NCI-H2171 treated with DMSO at 0.1 percent for 48 hours (cell line): ENCODE data around the gene ADARB2.

ENCODE experiments used
- DNase-seq: peaks from one replicate; lab custom pipeline; 2025; lab: John Stamatoyannopoulos, UW

Gene ADARB2

GRCh38 chr10:1204434-1205326 lies 532.6 kb downstream of the ADARB2 start:
- no peak for DNase-seq

GRCh38 chr10:1203704-1204103 lies 533.6 kb downstream of the ADARB2 start:
- no peak for DNase-seq

- DNase-seq = no peak
Measured at GRCh38 chr10:1203216-1203615, 534.1 kb downstream of the ADARB2 start.

GRCh38 chr10:1202343-1202742 lies 535.0 kb downstream of the ADARB2 start:
- no peak for DNase-seq

GRCh38 chr10:1200866-1201807 lies 536.2 kb downstream of the ADARB2 start:
- DNase-seq = peak; percentile 13

DNA sequence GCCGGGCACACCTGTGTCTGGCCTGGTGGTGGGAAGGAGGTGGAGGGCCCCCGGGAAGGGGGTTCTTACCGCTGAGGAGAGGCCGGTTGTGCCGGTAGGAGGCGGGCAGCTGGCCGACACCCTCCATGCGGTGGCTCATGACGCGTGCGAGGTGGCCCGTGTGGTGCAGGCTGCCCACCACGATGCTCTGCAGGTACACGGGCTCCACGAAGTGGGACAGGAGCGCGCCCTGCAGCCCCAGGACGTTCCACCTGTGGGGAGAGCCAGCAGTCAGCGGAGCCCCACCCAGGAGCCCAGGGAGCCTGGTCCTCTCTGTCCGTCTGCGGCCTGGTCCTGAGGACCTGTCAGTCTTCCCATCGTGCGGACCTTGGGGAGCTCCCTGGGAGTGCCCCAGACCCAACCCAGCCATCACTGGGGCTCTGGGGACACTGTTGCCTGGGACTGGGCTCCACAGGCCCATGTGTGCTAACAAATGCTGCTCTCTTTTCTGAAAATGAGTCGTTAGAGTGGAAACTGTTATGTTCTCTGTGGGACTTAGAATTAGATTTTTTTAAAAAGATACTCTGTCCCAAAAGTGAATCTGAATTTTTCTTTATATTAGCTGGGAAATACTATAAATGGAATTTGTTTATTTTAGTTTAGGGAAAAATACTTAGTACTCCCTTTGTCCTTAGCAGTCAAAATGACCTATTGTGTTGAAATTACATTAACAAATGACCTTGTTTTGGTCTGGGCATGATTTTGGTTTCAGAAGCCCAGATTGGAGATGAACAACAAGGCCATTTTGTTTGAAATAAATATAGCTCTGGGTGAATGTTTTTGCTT lies 537.2 kb downstream of the ADARB2 start:
- DNase-seq = no peak

- no peak for DNase-seq
Measured at GRCh38 chr10:1199345-1199673, 538.0 kb downstream of the ADARB2 start.

- peak; percentile 9 for DNase-seq
Measured at GRCh38 chr10:1198453-1199344, 538.6 kb downstream of the ADARB2 start.

GRCh38 chr10:1197384-1197783 lies 539.9 kb downstream of the ADARB2 start:
- no peak for DNase-seq

- no peak for DNase-seq
Measured at GRCh38 chr10:1196656-1197055, 540.7 kb downstream of the ADARB2 start.

DNA sequence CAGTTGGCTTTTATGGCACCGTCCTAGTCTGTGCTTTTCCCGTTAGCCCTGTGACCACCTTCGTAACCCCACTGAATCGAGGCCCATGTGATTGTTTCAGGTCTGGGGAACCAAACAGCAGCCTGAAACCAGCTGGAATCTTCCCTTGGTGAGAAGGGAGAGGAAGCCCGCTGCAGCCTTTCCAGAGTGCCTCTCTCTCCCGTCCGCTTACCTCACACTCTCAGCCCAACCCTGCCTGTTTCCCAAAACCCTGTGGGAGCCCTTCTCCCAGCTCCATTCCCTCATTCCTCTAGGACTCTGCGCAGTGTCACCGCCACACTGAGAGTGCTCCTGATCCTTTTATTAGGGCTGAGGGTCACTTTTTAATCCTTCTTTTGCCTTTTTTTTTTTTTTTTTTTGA lies 541.5 kb downstream of the ADARB2 start:
- DNase-seq = no peak

- no peak for DNase-seq
Measured at GRCh38 chr10:1194161-1194560, 543.2 kb downstream of the ADARB2 start.

GRCh38 chr10:1193561-1193960 lies 543.8 kb downstream of the ADARB2 start:
- no peak for DNase-seq

DNA sequence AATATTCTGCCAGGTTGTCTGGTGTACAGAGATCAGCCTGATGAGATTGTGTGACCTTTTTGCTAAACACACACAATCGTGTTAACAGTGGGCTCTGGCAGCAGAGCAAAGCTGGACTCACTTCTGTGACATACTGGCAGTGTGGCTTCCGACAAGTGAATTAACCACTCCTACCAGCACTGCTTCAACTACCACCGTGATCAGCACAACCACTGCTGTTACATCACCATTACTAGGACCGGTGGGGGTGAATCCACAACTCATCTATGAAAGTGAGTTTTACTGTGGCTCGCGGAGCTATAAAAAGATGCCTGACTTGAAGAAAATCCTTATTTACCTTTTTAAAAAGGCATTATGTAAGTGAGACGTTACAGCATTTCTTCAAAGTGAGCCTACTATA lies 545.6 kb downstream of the ADARB2 start:
- DNase-seq = no peak

DNA sequence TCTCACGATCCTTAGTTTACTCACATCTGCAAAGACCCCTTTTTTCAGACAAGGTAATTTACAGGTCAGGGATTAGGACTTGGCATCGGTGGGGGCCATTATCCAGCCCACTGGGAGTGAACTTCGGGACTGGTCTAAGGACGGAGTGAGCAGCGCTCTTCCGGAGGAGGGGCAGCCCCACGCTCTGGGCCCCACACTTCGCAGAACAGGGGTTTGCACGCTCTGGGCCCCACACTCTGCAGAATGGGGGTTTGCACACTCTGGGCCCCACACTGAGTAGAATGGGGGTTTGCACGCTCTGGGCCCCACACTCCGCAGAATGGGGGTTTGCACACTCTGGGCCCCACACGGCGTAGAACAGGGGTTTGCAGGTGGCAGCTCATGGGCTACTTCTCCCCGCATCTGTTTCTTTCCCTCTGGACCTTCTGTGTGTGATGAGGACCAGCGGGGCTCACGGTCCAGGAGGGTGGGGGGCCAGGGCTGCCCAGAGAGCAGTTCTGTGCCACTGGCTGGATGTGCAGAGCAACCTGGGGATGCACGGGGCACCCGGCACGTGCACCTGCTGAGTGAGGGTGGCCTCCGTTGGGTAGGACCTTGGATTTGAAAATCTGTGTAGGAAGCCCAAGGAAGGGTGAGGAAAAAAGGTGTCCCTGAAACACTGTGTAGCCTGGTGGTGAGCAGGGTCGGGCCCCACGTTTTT lies 546.4 kb downstream of the ADARB2 start:
- no peak for DNase-seq

DNA sequence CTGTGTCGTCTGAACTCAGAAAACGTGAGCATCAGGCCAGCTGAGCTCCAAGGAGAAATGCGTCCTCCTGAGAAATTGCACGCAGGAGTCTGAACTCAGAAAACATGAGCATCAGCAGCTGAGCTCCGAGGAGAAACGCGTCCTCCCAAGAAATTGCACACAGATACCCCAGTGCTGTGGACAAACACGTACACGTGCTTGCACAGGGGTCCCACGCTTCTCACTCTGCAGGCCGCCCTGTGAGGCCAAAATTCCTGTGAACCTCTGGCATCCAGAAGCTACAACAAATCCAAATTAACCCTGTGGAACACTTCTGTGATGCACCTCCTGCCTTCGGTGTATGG lies 547.3 kb downstream of the ADARB2 start:
- no peak for DNase-seq

- no peak for DNase-seq
Measured at GRCh38 chr10:1189166-1190051, 547.9 kb downstream of the ADARB2 start.

DNA sequence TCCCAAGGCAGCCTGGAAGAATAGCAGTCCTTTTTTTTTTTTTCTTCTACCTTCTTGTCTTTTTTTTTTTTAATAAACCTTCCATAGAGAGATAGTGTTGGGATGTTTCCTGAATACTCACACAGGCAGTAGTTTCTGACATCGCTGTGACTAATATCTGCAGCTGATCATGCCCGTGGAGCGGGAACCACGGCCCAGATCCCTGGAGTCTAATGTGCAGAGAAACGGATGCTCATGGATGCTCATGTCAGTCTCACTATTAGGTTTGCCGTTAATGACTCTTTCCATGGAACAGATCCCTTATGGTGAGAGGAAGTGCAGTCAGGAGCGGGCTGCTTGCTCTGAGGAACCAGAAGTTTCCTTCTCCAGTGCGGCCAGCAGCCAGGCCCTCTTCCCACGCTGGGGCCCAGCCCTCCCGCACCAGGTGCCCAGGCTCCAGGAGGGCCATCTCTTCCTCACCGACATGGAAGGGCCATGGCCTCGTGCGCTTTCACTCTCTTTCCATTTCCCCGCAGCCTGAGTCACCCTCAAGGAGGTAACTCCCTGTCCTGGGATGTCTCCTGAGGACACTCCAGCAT lies 548.7 kb downstream of the ADARB2 start:
- DNase-seq = no peak
